ENCODE data around the gene TSFM.

The TSFM gene

GRCh38 chr12:57764662-57765002, 18.0 kb upstream of the TSFM start:
- no peak for DNase-seq (ENCODE audit: low read depth)
- H3K4me3 ChIP-seq (ENCODE audit: control insufficient read depth, low read depth, low read length): peak overlapping the region; percentile 39
- TF ChIP-seq CTCF (IDR thresholded peaks at IDR 0.05; ENCODE audit: control insufficient read depth, insufficient read depth, low read depth, low read length, missing control alignments): no peak

GRCh38 chr12:57765003-57765697, 17.4 kb upstream of the TSFM start:
- peak overlapping the region; percentile 39 for H3K4me3 ChIP-seq (ENCODE audit: control insufficient read depth, low read depth, low read length)
- no peak for DNase-seq (ENCODE audit: low read depth)
- TF ChIP-seq CTCF (IDR thresholded peaks at IDR 0.05; ENCODE audit: control insufficient read depth, insufficient read depth, low read depth, low read length, missing control alignments): peak; percentile 53

- no peak for TF ChIP-seq CTCF (IDR thresholded peaks at IDR 0.05; ENCODE audit: control insufficient read depth, insufficient read depth, low read depth, low read length, missing control alignments)
- DNase-seq (ENCODE audit: low read depth): no peak
- H3K4me3 ChIP-seq (ENCODE audit: control insufficient read depth, low read depth, low read length): peak overlapping the region; percentile 39
Measured at GRCh38 chr12:57765698-57766463, 16.7 kb upstream of the TSFM start.

- no peak for DNase-seq (ENCODE audit: low read depth)
- peak within 1 kb of the TSS; percentile 39 for H3K4me3 ChIP-seq (ENCODE audit: control insufficient read depth, low read depth, low read length)
- TF ChIP-seq CTCF (IDR thresholded peaks at IDR 0.05; ENCODE audit: control insufficient read depth, insufficient read depth, low read depth, low read length, missing control alignments): no peak
Measured at GRCh38 chr12:57766464-57767304, 15.9 kb upstream of the TSFM start, which contains the start of gene CYP27B1. Gene CYP27B1, minus strand, starts transcription at chr12:57767078. Its CDS starts 37 bp downstream, at chr12:57767041.

- no peak for DNase-seq (ENCODE audit: low read depth)
- no peak overlapping the region for H3K4me3 ChIP-seq (ENCODE audit: control insufficient read depth, low read depth, low read length)
- TF ChIP-seq CTCF (IDR thresholded peaks at IDR 0.05; ENCODE audit: control insufficient read depth, insufficient read depth, low read depth, low read length, missing control alignments): no peak
Measured at GRCh38 chr12:57767305-57767698, 15.3 kb upstream of the TSFM start.

GRCh38 chr12:57767876-57768275, 14.7 kb upstream of the TSFM start:
- DNase-seq (ENCODE audit: low read depth): no peak
- no peak for TF ChIP-seq CTCF (IDR thresholded peaks at IDR 0.05; ENCODE audit: control insufficient read depth, insufficient read depth, low read depth, low read length, missing control alignments)
- no peak overlapping the region for H3K4me3 ChIP-seq (ENCODE audit: control insufficient read depth, low read depth, low read length)
